ENCODE data around the gene KCNV2. TPM values are rescaled to one million over a fixed set of nuclear protein-coding genes. Genes with fewer than 3 reads are reported as not detected.

Gene KCNV2
- total RNA-seq, 1 donor from 2014 or later = not detected

DNA sequence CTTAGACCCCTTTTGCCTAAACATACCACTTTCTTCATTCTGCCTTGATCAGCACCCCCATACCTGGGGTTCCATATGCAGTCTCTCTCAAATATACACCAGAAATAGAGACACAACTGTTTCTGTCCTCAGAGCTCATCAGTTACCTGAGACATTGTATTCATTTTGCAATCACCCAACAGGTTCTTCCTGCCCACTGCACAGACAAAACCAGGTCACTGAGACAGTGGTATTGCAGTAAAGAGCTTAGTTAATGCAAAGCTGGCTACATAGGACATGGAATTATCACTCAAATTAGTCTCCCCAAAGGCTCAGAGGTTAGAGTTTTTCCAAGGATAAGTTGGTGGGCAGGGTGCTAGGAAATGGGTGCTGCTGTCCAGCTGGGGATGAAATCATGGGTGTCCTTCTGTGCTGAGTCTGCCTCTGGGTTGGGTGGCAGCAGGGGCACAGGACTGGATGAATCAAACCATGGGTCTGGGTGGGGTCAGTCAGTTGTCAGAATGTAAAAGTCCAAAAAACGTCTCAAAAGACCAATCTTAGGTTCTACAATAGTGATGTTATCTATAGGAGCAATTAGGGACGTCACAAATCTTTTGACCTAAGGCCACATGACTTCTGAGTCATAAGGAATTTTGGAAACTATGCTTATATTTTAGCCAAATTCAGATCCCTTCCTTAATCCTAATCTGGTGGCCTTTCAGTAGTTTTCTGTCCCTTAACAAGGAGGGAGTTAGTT lies 41.0 kb downstream of the KCNV2 start:
- intact Hi-C loops (cut with micrococcal nuclease) = no loop called here

DNA sequence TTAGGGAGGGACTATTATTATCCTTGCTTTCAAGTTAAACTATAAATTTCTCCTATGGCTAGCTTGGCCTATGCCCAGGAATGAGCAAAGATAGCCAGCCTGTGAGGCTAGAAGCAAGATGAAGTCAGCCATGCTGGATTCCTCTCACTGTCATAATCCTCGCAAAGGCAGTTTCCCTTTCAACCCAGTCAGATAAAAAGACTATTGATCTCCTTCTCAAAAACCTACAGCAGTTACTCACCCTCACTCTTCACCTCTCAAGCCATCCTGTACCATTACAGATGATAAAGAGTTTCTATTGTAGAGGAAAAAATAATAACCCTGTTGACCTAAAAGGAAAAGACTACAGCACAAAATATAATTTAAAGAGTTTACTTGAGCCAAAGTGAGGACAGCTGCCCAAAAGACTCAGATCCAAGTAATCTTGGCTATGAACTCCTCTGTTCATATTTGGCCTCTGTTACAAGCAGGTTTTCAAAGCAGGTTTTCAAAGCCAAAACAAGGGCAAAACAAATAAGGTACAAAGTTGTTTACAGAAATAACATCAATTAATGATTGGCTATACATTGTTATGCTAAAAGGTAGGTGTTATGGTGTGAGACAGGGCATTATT lies 41.7 kb downstream of the KCNV2 start:
- intact Hi-C loops (cut with micrococcal nuclease) = no loop called here

DNA sequence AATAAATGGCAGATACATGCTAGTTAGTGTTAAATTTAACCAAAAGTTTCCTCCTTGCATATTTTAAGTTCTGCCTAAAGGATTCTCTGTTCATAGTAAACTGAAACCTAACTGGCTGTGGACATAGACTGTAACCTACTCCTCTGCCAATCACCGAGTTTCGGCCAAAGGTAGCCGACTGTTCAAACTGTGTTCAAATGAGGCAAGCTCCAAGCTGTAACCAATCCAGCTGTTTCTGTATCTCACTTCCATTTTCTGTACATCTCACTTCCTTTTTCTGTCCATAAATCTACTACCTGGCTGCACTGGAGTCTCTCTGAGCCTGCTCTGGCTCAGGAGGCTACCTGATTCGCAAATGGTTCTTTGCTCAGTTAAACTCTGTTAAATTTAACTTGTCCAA lies 44.1 kb downstream of the KCNV2 start:
- intact Hi-C loops (cut with micrococcal nuclease) = loop anchor here (5.0 kb wide), 1 partner anchor 744 kb away; the partner anchor contains the start of gene SMARCA2

DNA sequence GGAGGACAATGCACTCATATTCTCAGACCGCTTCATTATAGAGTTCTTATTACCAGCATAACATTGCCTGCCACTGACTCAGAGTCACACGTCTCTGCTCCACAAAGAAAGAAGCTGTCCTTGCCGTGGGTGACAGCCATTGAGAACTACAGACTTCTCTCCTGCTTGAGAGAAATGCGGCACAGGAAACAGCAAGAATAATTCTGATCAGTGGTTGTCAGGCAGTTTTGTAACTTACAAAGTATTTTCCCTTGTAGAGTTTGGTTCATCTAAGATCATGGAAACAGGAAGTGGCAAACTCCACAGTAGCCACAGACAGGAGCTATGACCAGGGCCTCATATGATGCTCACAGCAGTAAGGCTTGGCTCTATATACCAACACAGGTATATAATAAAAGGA lies 47.0 kb downstream of the KCNV2 start:
- intact Hi-C loops (cut with micrococcal nuclease) = loop anchor here (1.0 to 5.0 kb wide), 4 partner anchors 80 to 747 kb away; partner anchors contain the start of genes PUM3 and SMARCA2

DNA sequence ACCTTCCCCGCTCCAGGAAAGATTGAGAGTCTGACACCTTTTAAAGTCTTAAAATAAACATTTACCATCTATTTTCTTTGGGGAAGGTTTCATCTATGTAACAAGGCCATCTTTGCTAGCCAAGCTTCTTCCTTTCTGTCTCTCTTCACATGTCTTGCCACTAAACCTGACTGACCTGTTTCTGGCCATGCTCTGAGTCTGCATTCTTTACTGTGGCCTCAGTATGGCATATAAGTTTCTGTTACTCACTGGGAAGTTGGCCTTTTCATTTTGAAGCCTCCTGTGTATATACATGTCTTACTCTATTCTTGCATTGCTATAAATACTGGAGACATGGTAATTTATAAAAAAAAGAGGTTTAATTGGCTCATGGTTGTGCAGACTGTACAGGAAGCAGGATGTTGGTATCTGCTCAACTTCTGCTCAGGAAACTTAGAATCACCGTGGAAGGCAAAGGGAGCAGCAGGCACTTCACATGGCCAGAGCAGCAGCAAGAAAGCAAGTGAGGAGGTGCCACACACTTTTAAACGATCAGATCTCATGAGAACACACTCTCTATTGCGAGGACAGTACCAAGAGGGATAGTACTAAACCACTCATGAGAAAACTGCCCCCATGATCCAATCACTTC lies 48.1 kb downstream of the KCNV2 start:
- intact Hi-C loops (cut with micrococcal nuclease) = no loop called here

DNA sequence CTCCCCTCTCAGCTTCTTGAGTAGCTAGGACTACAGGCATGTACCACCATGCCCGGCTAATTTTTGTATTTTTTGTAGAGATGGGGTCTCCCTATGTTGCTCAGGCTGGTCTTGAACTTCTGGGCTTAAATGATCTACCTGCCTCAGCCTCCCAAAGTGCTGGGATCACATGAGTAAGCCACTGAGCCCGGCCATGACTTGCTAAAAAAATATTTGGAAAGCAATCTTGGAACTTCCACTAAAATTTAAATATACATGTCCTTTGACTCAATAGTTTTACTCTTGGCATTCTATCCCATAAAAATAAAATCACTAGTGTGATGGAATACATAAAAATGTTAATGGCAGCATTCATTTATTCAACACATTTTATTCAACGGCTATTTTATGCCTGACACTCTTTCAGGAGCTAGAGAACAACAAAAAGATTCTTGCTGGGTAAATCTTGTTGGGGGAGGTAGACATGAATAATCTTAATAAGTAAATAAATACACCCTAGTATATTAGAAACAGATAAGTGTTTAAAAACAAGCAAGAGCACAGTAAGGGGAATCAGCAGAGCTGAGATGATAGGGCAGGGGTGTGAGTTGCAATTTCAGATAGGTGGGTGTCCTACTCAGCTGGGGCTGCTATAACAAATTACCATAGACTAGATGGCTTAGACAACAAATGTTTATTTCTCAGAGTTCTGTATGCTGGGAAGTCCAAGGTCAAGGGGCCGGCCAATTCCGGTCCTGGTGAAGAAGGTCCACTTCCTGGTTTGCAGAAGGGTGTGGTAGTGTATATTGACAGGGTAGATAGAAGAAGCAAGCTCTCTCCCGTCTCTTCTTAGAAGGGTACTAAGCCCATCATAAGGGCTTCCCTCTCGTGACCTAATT lies 50.7 kb downstream of the KCNV2 start:
- intact Hi-C loops (cut with micrococcal nuclease) = no loop called here

DNA sequence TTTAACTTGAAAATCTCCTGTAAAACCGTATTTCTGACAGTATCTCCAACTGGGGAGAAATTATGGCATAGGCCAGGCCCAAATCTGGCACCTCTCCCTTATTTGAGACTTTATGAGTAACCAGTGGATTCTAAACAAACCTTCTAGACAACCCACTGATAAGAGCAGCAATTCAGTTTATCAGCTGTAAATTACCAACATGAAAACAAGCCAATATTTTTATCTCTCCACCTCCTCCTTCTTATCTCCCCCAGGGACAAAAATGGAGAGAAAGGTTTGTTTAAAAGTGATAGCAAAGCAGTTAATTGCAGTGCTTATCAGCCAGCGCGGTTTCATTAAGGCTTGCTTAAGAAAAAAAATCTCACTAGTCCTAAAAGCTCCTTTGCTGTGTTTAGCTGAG lies 53.8 kb downstream of the KCNV2 start:
- intact Hi-C loops (cut with micrococcal nuclease) = no loop called here

DNA sequence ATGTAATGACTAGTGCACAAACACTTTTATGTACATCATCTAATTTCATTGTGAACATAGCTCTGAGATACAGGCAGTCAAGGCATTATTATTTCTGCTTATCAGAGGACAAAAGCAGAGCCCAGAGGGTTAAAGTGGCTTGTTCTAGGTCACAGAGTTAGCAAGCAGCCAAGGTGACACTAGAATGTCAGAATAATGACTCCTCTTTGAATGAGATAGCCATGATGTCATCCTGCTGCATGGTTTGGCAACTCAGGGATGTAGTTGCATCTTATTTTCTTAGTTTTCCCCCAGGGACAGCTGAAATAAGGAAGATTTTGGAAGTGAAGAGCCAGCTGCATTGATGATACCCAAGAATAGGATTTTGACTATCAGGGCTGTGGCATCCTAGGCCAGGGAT lies 54.4 kb downstream of the KCNV2 start:
- intact Hi-C loops (cut with micrococcal nuclease) = no loop called here

DNA sequence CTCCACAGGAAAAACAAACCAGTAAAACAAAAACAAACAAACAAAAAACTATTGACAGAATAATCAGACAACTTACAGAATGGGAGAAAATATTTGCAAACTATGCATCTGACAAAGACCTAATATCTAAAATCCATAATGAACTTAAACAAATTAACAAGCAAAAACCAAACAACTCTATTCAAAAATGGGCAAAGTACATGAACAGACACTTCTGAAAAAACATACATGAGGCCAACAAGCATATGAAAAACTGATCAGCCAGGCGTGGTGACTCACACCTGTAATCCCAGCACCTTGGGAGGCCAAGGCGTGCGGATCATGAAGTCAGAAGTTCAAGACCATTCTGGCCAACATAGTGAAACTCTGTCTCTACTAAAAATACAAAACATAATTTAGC lies 60.1 kb downstream of the KCNV2 start:
- intact Hi-C loops (cut with micrococcal nuclease) = no loop called here

DNA sequence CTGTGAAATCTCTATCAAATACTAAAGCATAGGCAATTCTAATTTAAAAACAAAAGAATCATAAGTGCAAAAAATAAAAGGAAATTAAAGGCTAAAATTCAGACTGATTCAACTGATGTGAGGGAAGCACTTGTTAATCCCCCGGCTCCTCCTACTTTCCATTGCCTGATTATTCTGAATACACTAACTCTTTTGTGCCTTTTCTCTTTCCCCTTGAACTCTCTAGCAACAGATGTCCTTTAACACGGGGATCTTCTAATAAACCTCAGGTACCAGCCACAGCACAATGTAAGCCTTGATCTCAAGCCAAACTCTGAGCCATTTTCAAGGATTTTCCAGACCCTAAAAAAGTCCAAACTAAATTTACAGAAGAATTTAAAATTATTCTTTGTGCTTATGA lies 61.5 kb downstream of the KCNV2 start:
- intact Hi-C loops (cut with micrococcal nuclease) = no loop called here

Other genes with a start within 250 kb of the KCNV2 start
- gene VLDLR, start 95.7 kb upstream of the KCNV2 start, total RNA-seq = 3.8 and 4.2 TPM in 2 replicates
- 65.3 and 75.1 TPM in 2 replicates for gene PUM3, start 126.6 kb downstream of the KCNV2 start, total RNA-seq

Data from T-helper 1 cell treated with Interleukin-12 subunit alpha and Interleukin-12 subunit beta and Interleukin-4 antibody, amounts not matched to agents 30 ng/mL and 1 ng/mL, for 36 hours (primary cell).